HS-27A (cell line): Measurements from ENCODE around the gene BAIAP3.

Source experiments
- DNase-seq: peaks from one replicate; pipeline ENCODE4 v3.0.0-alpha.2; 2012; ENCODE audit warnings: low read depth, missing footprints

Gene BAIAP3

DNA sequence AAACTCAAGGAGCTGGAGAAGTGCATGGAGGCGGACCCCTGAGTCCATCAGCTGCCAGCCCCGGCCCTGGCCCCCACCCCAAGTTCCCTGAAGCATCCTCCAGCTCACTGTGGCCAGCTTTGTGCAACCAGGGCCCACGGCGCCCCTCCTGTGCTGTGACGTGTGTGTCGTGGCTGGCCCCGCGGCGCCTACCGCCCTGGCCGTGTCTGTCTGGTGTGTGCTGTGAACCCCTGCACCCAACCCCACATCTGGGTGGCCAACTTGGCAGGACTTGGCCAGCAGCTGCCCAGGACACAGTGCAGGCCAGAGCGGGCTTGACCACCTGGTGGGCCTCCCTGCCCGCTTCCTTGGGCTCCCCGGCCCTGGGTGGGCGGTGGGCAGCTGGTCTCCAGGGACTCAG lies 15.0 kb downstream of the BAIAP3 start:
- no peak for DNase-seq

DNA sequence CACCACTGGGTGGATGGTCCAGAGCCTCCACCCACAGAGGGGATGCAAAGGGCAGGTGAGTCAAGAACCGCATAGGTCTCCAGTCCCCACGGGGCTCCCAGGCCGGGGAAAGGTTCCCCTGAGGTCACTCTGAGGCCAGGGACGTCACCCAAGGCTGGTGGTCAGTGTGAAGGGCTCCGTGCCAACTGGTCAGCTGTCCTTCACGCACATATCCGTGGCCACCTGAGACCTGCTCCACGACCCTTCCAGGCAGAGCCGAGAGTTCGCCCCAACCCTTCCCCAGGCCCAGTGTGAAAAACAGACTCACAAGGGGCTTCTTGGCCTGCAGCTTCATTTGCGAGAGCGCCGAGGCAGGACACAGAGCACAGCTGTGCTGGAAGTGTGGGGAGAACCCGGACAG lies 15.5 kb downstream of the BAIAP3 start:
- DNase-seq: no peak

DNA sequence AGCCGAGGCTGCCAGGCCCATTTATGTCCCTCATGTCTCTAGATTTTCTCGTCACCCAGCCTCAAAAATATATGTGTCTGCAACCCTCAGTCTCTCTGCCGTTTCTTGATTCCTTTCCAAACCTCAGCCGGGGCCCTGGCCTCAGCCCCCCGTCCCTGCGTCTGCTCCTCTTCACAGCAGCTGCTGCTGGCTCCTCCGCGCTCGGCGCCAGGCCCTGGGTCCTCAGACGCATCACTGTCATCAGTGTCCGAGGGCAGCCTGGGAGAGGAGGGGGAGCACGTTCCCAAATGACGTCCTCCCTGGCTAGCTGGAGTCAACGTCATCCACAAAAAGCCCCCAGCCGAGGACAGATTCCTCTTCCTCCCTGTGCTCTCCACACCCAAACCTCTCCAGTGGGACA lies 15.9 kb downstream of the BAIAP3 start:
- no peak for DNase-seq

DNA sequence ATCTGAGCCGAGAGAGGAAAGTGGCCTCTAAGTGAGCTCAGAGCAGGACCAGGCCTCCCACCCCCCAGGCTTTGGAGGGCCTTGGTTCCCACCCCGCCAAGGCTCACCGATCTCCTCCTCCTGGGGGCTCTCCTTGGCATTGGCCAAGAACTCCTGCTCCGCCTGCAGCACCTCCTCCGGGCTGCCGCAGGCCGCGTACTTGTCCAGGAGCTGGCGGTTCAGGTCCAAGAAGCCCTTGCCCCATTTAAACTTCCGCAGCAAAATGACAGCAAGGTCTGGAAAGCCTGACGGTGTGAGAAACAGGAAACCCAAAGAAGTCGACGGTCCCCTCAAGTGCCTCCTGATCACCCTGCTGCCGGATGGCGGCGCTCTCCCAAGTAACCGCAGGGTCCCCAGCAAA lies 16.5 kb downstream of the BAIAP3 start:
- DNase-seq: no peak

DNA sequence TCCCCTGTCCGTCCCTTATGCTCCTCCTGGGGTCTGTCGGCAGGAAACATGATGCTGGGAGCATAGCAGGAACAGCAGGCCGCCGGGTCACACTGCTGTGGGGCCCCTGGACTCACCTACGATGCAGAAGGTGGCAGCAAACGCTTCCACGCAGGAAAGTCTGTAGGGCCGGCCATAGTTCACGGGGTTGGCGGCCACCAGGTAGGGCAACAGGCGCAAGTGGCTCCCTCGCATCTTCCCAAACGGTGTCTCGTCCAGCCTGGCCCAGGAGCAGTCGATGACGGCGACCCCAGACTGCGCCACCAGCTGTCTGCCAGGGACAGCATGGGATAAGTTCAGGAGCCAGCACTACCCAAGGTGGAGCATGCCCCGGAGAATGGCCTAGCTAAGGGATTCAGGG lies 17.2 kb downstream of the BAIAP3 start:
- DNase-seq: no peak

DNA sequence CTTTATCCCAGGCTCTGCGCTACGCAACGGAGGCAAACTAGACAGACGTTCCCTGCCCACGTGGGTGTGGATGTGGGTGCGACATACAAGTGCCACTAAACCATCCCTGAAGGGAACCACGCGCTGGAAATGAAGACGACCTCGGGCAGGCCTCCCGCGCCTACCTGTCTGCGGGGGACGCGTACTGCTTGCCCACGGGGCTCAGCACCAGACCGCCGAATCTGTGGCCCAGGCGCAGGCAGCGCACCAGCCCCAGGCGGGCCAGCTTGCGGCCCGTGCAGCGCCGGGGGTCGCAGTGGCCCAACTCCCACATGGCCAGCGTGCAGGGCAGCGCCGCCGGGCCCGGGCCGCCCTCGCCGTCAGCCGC lies 17.8 kb downstream of the BAIAP3 start:
- DNase-seq: no peak

DNA sequence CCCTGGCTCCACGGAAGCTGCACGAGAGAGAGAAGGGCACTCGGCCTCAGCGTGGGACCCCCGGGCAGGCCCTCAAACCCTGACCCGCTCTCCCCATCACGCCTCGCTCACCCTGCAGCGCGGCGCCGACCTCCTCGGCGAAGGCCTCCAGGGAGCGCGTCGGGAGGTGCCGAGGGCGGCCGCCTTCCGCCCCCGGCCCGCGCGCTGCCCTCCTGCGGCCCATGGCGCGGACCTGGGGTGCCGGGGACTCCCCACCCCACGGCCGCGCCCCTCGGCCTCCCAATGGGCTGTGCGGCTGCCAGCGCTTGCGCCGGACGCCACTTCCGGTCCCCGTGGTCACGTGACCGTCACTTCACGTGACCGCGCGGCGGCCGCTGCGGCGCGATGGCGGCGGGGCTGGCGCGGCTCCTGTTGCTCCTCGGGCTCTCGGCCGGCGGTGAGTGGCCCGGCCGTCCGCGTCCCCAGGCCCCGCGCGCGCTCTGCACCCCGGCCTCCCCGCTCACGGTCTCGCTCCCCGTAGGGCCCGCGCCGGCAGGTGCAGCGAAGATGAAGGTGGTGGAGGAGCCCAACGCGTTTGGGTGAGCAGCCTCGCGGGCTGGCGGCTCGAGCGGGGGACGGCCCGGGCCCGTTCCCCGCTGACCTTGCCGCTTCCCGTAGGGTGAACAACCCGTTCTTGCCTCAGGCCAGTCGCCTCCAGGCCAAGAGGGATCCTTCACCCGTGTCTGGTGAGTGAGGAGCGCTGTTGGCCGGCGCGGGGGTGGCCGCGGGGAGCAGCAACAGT lies 18.3 kb downstream of the BAIAP3 start, which contains the start of the genes GNPTG and TSR3:
GNPTG (plus strand) TSS at position 350 of the 781 bp plus-strand sequence; CDS start at position 385, 35 bp downstream.
TSR3 (minus strand) TSS at position 297 of the 781 bp plus-strand sequence; CDS start at position 223, 74 bp downstream.
- DNase-seq: peak; percentile 29

DNA sequence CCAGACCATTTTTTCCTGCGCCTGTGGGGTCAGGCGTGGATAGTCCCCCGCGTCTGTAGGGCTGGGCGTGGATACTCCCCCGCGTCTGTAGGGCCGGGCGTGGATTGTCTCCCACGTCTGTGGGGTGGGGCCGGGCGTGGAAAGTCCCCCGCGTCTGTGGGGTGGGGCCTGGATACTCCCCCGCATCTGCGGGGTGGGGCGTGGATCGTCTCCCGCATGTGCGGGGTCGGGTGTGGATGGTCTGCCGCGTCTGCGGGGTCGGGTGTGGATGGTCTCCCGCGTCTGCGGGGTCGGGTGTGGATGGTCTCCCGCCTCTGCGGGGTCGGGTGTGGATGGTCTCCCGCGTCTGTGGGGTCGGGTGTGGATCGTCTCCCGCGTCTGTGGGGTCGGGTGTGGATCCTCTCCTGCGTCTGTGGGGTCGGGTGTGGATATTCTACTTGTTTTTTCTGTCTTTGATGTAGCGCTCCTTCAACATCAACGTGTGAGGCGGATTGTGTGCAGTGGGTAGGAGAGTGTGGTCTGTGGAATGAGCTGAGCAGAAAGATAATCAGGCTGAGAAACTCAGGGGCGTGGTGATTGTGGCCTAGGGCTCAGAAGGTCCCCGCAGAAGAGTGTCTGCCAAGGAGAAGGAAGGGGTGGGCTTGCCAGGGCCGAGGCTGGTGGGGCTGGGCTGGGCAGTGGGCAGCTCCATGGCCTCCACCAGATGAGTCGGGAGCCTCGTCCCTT lies 21.5 kb downstream of the BAIAP3 start:
- no peak for DNase-seq

DNA sequence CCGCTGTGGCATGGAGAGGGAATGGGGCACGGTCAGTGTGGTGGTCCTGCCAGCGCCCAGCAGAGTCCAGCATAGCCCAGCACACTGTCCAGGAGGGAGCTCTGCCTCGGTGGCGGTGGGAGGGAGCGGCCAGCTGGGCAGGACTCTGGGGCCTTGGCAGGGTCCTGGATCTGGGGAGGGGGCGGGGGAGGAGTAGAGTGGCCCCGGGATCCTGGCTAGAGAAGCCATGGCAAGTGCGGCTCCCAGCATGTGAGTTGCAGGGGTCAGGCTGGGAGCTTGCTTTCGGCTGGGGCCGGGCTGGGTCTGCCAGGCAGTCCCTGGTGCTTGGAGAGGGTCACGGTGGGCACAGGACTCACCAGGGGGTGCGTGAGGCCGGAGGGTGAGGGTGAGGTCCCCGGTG lies 22.1 kb downstream of the BAIAP3 start:
- DNase-seq: no peak

DNA sequence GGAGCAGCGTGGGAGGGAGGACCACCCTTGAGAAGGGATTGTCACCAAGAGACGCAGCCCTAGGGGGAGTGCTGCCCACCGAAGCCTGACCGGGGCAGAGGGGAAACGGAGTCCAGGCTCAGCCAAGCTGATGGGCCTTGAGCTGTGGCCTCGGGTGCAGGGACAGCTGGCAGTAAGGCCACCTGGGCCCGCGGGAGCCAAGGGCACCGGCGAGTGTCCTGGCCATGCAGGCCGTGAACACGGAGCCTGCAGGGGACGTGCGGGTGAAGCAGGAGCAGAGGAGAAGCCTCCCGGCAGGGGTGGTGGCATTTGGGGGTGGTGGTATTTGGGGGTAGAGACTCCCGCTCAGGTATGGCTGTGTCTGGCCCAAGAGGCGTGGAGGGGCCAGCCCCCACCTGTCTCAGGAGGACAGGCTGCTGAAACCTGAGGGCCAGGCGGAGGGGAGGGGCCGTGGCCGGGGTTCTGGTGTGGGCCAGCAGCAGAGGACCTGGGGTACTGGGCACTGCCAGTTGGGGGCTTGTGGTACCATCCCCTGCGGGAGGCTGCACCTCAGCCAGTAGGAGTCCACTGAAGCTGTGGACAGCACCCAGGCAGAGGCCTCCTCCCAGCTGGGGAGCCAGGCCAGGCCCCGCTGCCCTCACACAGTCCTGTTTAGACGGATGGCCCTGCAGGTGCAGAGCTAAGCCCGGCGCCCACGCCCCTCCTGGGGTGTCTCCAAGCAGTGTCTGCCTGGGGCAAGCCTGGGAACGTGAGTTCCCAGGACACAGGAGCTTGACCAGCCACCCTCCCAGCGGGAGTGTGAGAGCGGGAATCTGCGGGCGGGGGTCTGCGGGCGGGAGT lies 22.8 kb downstream of the BAIAP3 start:
- DNase-seq: no peak

DNA sequence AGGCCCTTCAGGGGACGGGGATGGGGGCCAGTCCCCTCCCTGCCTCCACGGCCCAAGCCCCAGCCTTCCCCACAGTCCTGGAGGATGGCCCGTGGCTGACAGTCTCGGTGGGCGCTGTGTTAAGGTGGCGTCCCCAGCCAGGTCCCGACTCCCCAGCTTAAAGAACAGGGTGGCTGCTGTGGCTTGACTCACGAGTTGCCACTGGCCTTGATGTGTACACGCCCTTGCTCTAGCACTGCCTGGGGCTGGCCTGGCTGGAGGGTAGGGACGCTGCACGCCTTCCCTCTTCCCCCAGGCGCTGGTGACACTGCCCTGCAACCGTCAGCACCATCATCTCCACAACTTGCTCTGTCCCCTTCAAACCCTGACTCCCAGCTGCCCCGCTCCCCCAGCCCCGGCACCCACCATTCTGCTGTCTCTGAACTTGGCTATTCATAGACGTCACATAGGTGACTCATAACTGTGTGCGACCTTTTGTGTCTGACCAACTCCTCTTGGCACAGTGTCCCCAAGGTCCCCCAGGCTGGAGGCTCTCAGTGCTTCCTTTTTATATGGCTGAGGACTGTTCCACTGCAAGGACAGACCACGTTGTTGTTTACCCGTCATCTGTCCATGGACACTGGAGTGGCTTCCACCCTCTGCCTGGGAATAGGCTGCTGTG lies 24.6 kb downstream of the BAIAP3 start:
- no peak for DNase-seq

DNA sequence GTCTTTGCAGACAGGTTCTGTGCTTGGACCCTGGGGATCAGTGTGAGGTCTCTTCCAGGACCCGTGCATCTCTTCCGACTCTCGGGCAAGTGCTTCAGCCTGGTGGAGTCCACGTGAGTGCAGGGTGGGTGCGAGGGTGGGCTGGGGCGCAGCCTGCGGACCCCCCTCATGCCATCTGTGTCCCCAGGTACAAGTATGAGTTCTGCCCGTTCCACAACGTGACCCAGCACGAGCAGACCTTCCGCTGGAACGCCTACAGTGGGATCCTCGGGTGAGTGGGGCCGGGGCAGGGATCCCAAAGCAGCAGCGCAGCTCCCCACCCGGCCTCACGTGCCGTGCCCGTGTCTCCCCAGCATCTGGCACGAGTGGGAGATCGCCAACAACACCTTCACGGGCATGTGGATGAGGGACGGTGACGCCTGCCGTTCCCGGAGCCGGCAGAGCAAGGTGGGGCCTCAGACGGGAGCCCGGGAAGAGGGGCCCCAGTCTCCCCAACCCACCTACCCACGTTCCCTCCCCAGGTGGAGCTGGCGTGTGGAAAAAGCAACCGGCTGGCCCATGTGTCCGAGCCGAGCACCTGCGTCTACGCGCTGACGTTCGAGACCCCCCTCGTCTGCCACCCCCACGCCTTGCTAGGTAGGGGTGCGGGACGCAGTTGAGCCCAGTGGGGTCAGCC lies 28.4 kb downstream of the BAIAP3 start:
- DNase-seq: no peak

DNA sequence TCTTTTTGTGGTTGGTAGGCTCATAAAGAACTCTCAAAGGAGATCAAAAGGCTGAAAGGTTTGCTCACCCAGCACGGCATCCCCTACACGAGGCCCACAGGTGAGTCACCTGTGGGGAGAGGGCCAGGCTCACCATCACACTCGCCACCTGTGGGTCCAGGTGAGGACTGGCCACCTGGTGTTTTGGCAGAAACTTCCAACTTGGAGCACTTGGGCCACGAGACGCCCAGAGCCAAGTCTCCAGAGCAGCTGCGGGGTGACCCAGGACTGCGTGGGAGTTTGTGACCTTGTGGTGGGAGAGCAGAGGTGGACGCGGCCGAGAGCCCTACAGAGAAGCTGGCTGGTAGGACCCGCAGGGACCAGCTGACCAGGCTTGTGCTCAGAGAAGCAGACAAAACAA lies 29.4 kb downstream of the BAIAP3 start:
- no peak for DNase-seq

DNA sequence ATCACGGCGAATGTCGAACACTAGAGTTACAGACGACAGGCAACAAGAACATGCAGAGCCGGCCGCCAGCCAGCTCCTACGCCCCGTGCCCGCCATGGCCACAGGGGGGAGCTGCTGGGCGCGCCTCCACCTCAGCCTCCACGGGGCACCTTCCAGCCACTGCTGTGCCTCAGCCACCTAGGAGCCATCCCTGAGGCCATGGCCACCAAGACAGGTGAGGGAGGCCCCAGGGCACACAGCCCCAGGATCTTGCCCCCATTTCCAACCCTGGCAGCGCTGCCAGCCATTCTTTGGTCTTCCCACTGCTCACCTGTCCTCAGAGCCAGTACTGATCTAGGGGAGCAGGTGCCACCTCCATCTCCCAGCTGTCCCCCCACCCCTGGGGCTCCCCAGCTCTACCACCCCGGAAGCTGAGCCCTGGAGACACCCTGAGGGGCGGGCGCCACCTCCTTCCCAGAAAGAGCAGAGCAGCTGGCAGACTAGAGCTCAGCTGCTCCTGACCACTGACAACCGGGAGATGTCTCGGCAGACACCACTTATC lies 30.1 kb downstream of the BAIAP3 start:
- DNase-seq: no peak

DNA sequence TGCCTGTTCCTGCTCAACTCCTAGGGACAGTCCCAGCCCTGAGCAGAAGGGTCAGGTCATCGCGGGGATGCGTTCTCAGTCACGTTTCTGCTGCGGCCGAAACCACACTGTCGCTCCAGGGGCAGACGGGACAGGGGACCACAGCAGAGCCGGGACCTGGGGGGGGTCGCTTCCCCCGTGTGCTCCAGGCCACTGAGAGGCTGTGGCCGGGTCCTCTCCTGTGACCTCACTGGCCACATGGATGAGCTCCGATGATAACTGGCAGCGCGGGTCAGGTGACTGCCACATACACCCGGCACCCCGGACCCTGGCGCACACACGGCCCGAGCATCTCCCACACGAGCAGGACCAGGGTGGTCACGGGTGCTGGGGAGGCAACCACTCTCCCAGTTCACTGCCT lies 31.1 kb downstream of the BAIAP3 start:
- no peak for DNase-seq

DNA sequence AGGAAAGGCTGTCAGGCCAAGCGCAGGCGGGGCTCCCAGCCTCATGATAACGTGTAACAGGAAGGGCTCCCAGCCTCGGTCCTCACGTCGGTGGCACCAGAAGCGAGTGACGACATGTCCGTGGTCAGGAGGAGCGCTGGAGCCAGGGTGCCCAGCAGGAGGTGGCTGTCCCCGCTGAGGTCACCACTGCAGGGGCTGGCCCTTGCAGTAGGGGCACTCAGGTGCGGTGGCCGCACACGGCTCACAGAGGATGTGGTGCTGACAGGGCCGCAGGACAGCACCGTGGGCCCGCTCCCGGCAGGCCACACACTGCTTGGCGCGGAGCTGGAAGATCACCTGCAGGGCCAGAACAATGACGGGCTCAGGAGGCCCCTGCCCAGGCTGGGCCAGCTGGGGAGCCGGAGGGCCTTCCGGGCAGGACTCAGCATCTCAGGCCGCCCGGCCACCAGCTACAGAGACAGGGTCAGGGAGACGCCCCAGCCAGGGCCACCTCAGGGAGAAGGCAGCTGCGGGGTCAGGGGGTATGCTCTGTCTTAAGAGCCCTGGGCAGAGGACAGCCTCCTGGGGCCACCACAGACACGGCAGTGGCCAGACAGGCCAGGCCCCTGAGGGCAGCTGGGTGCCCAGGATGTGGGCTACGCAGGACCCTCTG lies 32.7 kb downstream of the BAIAP3 start:
- DNase-seq: no peak

DNA sequence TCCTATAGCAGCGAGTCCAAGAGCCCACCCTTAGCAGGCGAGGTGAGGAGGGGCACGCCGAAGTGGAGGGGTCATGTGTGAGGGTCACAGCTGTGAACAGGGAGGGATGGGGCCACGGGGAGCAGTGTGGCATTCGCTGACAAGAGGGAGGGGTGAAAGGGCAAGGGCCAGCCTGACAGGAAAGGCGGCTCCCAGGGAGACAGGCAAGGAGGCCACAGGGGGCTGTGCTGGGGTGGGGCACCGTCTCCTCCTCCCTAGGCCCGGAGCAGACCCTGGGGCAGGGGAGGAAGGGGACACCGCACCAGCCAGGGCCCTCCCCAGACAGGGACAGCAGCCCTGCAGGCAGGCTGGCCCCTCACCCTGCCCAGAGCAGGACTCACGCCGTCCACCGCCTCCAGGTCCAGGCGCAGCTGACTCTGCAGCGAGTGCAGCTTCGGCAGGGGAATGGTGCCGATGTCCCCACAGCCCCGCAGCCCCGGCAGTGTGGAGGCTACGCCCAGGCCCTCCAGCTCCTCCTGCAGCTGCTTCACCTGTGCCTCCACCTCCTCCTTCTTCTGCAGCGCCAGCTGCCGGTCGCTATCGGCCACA lies 33.4 kb downstream of the BAIAP3 start:
- DNase-seq: no peak

DNA sequence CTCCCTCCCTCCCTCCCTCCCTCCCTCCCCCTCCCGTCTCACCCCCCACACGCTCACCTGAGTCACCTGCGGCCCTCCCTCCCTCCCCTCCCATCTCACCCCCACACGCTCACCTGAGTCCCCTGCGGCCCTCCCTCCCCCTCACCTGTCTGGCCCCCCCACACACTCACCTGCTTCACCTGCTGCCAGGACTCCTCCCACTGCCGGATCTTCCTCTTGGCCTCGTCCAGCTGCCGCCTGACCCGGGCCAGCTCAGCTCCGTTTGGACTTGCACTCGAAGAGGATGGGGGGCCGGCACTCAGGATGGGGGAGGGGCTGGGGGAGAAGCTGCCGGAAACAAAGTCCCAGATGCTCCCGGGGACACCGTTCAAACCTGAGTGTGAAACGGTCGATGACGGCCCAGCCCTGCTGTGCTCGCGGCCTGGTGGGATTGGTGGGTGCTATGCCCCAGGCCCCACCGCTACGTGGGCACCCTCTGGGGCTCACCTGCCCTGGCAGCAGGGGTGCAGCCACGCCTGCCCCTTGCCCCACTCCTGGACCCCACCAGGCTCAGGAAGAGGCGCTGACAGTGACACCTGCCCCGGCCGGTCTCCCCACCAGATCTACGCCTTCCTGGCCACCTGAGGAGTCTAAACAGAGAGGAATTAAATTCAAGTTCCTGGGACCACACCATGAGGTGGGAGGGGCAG lies 34.2 kb downstream of the BAIAP3 start:
- no peak for DNase-seq
